DND-41 (cell line): ENCODE results near the gene PTPRJ.

Experiments
- CTCF ChIP-seq: IDR thresholded peaks from 2 replicates; pipeline ENCODE4 v1.5.1; 2012; ENCODE audit warnings: borderline replicate concordance, low read length, moderate library complexity, mild to moderate bottlenecking; ENCODE audit not compliant: poor library complexity, severe bottlenecking; ENCODE audit errors: extremely low read depth
- EZH2 ChIP-seq: IDR thresholded peaks from 3 replicates; pipeline ENCODE4 v1.6.1; 2012; ENCODE audit warnings: borderline replicate concordance, low read depth, mild to moderate bottlenecking, moderate library complexity, low read length, inconsistent platforms; ENCODE audit not compliant: severe bottlenecking

DNA sequence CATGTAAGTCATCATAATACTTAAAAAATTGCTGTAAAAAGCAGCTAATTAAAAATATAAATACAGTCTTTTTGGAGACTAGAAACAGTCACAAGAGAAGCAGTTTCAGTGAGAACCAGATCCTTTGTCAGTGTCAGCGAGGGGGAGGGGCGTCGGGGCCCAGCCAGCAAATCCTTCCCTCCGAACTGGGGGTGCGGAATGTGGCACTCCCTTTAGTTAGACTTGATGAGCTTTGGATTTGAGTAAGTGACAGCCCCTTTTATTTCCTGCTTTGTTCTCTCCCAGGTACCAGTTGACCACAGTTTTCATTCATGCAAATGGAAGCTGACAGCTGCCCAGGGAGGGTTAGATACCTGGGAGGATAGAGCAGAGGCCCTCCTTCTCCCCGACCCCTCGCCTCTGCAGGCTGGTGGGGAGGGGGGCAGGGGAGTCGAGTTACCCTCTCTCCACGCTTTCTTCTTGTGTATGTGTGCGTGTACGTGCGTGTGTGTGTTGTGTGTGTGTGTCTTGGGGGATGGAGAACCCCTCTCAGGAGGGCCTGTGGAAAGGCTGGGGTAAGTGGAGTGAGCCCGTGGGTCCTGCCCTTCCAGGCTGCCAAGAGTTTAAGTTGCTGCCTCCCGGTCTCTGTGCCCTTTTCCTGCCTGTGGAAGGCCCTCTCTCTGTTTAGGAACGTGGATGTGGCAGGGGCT is 38.3 kb downstream of the PTPRJ start:
- no peak for TF ChIP-seq EZH2
- TF ChIP-seq CTCF, result no peak
